ENCODE data around the gene PLPP4. TPM values are rescaled to one million over a fixed set of nuclear protein-coding genes. Genes with fewer than 3 reads are reported as not detected.

Gene PLPP4
- total and polyA plus RNA-seq, 2 donors (not counting 3 experiments of a cell fraction or from before 2014, with no cell fraction given), result 15.5 to 36.4 TPM

GRCh38 chr10:120513307-120513796 lies 56.3 kb downstream of the PLPP4 start:
- Histone ChIP-seq H3K27me3 (ENCODE audit: control insufficient read depth in 2 of 2, insufficient read depth in 2 of 2, low read length in 2 of 2) (no peaks in the 10 kb centered on the region), H3K27ac (ENCODE audit: insufficient read depth, low read depth, low read length) (no peak overlapping the region), H3K9me3 (replicated peaks; ENCODE audit: control insufficient read depth, insufficient read depth, low read length) (no peaks in the 10 kb centered on the region), H3K4me1 (ENCODE audit: control insufficient read depth, extremely low read depth, insufficient read depth, low read length) (peaks cover 3% of the 10 kb centered on the region), H2AFZ (ENCODE audit: low read depth, low read length) (no peak overlapping the region), H3K9ac (replicated peaks; ENCODE audit: extremely low read depth, insufficient read depth, low read length) (no peak overlapping the region), H3K9me1 (replicated peaks; ENCODE audit: control insufficient read depth, extremely low read depth, insufficient read depth, low read length) (no peaks in the 10 kb centered on the region), H3K4me3 (replicated peaks in 1 of 3; ENCODE audit: insufficient read depth in 1 of 3, low read depth in 1 of 3, low read length in 3 of 3) (no peak overlapping the region), H3K36me3 (ENCODE audit: control insufficient read depth in 2 of 2, extremely low read depth in 1 of 2, insufficient read depth in 2 of 2, low read length in 2 of 2) (no peaks in the 10 kb centered on the region), H3K4me2 (ENCODE audit: insufficient read depth, low read length) (no peak overlapping the region), H3K79me2 (ENCODE audit: control insufficient read depth, insufficient read depth, low read length) (no peaks in the 10 kb centered on the region), H4K20me1 (replicated peaks; ENCODE audit: control insufficient read depth, extremely low read depth, insufficient read depth, low read length) (no peaks in the 10 kb centered on the region)
- dilution Hi-C loops (cut with MboI; ENCODE audit: extremely low pct_ligation_motif_present, low sequenced_read_pairs) (no loop called here), intact Hi-C loops (cut with micrococcal nuclease) (no loop called here)
- TF ChIP-seq POLR2A (IDR thresholded peaks at IDR 0.05; ENCODE audit: low read depth, low read length) (no peak), FOS (IDR thresholded peaks at IDR 0.05; ENCODE audit: borderline replicate concordance, insufficient read depth, low read length) (no peak), POLR2AphosphoS5 (IDR thresholded peaks at IDR 0.05; ENCODE audit: insufficient read depth, low read depth, low read length) (no peak), CTCF (IDR thresholded peaks at IDR 0.05; ENCODE audit: extremely low read depth in 1 of 2, insufficient read depth in 1 of 2, low read depth in 1 of 2, low read length in 2 of 2) (no peak), MYC (IDR thresholded peaks at IDR 0.05; ENCODE audit: low read depth, low read length) (no peak), JUN (IDR thresholded peaks at IDR 0.05; ENCODE audit: borderline replicate concordance, insufficient read depth, insufficient read length, low read depth) (no peak), EZH2 (IDR thresholded peaks at IDR 0.05; ENCODE audit: borderline replicate concordance, low read depth, low read length, severe bottlenecking) (no peak), MAX (IDR thresholded peaks at IDR 0.05; ENCODE audit: insufficient read depth, insufficient read length) (no peak), GATA2 (IDR thresholded peaks at IDR 0.05; ENCODE audit: insufficient read depth, insufficient read length, low read depth, low read length) (no peak)
- no TSS peak for BruUV-seq (replicated peaks)
- ChIA-PET CTCF (interaction anchor here (1.0 to 1.5 kb wide), 2 partner anchors 177 to 292 kb away, joined by 3 to 4 read pairs; no protein-coding TSS in a partner anchor), POLR2A (no interaction called here)
- no peak for DNase-seq (ENCODE audit: low read depth, low spot score)
- FAIRE-seq, result no peak
